Measurements from ENCODE around the gene PC.

The PC gene

GRCh38 chr11:66863428-66864125, 94.6 kb downstream of the PC start:
- DNase-seq: no peak

- no peak for DNase-seq
These were observed 95.6 kb downstream of the PC start for GRCh38 chr11:66862559-66863037.

GRCh38 chr11:66861774-66862558, 96.2 kb downstream of the PC start:
- no peak for DNase-seq

DNA sequence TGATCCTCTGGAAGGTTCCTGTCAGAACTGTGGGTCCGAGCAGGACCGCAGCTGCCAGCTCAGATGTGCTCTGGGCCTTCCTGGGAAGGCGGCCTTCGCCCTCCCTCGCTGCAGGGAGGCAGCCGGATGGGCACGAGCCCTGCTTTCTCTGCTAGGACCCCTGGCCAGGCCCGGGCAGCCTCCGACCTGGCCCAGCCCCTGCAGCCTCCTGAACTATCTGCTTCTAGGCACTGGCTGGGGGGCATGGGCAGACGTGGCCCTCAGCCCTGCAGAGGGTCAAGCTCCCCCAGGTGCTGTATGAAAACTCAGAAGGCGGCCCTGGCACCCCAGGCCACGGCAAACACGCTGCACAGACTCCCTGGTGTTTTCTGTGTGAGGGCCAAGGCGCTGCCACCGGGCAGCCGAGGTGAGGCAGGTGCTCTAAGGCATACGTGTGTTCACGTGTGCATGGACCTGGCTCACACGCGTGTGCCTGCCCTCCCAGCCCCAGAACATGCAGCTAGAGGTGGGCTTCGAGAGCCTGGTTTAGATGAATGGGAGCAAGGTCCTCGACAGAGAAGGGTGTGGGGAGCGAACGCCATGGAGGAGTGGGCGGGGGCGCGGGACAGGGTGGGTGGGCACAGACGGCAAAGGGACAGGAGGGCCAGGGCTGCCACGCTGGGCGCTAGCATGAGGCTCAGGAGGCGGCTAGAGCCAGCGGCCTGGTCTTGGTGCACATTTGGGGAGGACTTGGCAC, 97.0 kb downstream of the PC start:
- DNase-seq: no peak

DNA sequence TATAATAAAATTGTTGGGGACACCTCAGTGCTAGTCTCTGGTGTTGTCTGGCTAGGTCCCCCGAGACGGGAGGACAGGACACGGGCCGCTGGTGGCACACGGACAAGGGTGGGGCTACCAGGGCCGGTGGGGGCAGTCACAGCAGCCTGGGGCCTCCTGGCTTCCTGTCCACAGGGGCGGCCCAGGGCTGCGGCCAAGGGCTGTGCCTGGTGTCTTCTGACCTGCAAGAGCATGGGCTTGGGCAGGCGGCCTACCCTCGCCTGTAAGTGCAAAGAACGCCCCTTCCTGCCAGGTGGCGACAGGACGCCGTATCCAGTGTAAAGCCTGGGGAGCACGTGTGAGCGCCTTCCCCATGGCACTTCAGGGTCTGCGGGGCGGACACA, 97.7 kb downstream of the PC start:
- DNase-seq: no peak

DNA sequence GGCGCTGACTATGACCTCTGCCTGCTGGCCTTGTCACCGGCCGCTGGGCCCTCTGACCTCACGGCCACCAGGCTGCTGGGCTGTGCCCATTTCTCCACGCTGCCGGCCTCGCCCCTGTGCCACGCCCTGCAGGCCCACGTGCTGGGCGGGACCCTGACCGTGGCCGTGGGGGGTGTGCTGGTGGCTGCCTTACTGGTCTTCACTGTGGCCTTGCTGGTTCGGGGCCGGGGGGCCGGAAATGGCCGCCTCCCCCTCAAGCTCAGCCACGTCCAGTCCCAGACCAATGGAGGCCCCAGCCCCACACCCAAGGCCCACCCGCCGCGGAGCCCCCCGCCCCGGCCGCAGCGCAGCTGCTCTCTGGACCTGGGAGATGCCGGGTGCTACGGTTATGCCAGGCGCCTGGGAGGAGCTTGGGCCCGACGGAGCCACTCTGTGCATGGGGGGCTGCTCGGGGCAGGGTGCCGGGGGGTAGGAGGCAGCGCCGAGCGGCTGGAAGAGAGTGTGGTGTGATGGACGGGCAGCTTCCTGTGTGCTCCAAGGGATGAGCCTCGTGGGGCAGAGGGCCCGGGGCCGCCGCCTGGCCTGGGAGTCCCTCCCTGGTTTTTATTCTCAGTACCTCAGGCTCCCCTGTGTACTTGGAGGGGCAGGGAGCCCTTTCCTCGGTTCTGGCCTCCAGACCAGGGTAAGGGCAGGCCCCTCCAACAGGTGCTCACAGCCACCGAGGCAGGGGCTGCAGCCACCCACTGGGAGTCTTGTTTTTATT, 98.3 kb downstream of the PC start:
- DNase-seq: no peak

- DNase-seq: no peak
These were observed 99.1 kb downstream of the PC start for GRCh38 chr11:66858939-66859685.

- DNase-seq: no peak
These were observed 99.8 kb downstream of the PC start for GRCh38 chr11:66858186-66858938.

DNA sequence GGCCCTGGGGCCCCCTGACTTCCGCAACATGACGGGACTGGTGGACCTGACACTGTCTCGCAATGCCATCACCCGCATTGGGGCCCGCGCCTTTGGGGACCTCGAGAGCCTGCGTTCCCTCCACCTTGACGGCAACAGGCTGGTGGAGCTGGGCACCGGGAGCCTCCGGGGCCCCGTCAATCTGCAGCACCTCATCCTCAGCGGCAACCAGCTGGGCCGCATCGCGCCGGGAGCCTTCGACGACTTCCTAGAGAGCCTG, 100.3 kb downstream of the PC start:
- DNase-seq: no peak

GRCh38 chr11:66857234-66857926, 100.8 kb downstream of the PC start:
- no peak for DNase-seq

- DNase-seq: no peak
These were observed 101.5 kb downstream of the PC start, which contains the start of gene LRFN4 for GRCh38 chr11:66856496-66857233. LRFN4 (plus strand) TSS chr11:66857064; CDS start chr11:66857745, 681 bp downstream.

GRCh38 chr11:66855574-66856495, 102.3 kb downstream of the PC start:
- DNase-seq: peak; percentile 94

DNA sequence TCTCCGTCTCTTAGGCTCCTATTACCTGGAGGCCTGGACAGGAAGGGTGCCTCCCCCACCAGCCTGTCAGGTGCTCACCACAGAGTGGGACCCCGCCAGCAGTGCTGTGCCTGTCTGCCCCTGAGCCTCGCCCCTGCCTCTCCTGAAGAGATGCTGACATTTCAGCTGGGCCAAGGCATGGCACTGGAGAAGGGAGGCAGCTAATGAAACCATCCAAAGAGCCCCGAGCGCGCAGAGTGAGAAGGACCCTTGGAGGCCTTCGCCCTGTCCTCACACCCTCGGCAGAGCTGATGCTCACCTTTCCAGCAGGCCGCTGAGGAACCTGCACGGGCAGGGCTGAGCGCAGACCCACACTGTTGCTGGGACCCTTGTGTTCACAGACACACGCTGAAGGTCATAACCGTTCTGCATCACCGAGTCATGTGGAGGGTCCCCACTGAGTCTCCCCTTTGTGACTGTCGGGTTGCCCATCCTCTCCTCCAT, 103.4 kb downstream of the PC start:
- no peak for DNase-seq

DNA sequence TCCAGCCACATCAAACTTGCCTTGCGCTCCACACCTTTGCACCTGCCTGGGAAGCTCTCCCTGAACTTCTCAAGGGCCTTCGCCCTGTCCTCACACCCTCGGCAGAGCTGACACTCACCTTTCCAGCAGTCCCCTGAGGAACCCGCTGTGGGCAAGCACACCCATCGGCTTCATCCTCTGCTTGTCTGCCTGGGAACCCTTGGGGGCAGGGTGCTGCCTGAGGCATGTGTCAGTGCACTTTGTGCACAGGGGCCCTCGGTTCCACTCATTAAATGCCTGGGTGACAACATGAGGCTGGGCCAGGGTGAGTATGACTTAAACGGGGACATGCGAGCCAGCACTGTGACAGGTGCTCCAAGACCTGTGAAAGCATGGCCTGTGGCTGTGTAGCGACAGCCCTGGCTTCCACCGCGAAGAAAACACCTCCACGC, 103.9 kb downstream of the PC start:
- no peak for DNase-seq

DNA sequence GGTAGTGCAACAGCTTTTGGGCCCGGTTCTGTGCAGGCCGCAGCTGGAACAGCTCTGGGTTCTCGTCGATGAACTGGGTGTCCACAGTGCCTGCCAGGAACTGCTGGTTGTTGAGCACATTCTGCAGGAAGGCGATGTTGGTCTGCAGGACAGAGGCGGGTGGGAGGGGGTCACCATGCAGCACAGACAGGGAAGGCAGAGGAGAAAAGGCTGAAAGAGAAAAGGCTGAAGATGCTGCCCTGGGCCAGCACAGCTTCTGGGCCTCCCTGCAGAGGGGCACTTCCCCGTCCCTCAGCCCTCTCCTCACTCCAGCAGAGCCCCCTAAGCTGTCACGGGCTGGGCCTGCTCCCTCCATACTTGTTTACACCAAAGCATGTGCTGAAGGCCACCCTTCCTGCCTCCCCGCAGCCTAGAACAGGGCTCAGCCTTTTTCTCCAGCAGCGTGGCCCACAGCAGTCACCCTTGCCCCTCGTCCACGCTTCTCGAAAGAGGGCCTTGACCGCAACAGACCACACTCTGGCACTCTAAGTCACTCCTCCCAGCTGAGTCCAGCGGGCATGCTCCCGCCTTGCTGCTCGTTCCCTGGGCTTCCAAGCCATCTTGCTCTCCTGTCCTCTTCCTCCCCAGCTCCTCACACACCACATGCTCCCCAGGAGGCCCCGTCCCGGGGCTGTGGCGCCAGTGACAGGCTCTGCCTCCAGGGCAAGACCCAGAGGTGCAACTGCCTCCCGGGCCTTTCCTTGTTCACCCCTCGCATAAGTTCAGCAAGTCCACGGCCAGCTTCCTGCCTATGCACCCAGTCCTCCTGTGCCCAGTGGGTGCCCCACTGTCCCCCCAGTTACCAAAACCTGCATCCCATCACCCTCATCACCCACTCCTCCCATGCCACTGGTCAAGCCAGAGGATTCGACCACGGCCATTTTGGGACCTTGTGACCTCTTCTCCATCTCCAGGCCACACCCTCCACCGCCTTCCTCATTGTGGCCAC, 104.6 kb downstream of the PC start:
- peak; percentile 45 for DNase-seq

DNA sequence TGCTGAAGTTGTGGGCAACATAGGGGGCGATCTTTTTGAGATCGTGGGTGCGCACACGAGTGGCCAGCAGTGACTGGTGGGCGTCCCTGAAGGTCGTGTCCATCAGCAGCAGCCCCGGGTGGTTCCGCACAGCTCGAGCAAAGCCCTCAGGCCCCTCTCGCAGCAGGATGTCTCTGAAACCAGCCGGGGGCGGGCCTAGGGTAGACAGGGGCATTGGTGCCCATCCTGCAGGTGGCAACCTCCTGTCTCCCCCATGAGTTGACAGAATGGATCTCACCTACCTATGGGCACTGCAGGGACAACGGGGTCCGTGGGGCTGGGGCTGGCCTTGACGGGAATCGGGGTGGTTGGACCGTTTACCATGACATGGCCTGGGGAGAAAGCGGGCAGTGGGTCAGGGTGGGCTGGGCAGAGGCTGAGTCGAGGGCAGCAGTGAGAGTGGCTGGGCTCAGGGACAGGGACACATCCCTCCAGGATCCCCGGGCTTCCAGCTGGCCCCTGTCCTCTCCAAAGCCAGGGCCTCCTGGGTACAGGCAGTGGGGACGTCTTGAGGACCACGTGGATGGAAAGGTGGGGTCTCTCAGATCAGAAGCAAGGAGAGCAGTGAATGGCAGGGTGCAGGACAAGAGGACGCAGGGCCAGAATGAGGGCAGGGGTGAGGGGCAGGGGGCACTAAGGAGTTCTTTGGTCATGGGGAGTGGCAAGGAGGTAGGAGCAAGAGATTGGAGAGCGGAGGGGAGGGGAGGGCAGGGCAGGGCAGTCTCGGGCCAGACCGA, 105.5 kb downstream of the PC start:
- peak; percentile 53 for DNase-seq

Measured in activated effector memory CD4-positive, alpha-beta T cell treated with anti-CD3 and anti-CD28 coated beads, Interleukin-2, amount 50 U/mL, for 16 hours (primary cell).